Skin epidermis (tissue), 12 donors: ENCODE results near the gene SYNDIG1.

Source experiments
- H3K27ac ChIP-seq, 21 experiments: fragments of 200-600 bp; sonication (generic) in 11 of 21; one replicate each; pipeline ENCODE4 v1.5.0; 2020; ENCODE audit warnings: mild to moderate bottlenecking in 3 of 21, inconsistent platforms in 2 of 21, moderate library complexity in 2 of 21
- H3K4me3 ChIP-seq, 7 experiments: fragments of 200-600 bp; sonication (generic) in 2 of 7; one replicate each; pipeline ENCODE4 v1.5.0; 2020; ENCODE audit warnings: inconsistent platforms in 2 of 7, mild to moderate bottlenecking in 2 of 7, moderate library complexity in 1 of 7

Gene SYNDIG1

DNA sequence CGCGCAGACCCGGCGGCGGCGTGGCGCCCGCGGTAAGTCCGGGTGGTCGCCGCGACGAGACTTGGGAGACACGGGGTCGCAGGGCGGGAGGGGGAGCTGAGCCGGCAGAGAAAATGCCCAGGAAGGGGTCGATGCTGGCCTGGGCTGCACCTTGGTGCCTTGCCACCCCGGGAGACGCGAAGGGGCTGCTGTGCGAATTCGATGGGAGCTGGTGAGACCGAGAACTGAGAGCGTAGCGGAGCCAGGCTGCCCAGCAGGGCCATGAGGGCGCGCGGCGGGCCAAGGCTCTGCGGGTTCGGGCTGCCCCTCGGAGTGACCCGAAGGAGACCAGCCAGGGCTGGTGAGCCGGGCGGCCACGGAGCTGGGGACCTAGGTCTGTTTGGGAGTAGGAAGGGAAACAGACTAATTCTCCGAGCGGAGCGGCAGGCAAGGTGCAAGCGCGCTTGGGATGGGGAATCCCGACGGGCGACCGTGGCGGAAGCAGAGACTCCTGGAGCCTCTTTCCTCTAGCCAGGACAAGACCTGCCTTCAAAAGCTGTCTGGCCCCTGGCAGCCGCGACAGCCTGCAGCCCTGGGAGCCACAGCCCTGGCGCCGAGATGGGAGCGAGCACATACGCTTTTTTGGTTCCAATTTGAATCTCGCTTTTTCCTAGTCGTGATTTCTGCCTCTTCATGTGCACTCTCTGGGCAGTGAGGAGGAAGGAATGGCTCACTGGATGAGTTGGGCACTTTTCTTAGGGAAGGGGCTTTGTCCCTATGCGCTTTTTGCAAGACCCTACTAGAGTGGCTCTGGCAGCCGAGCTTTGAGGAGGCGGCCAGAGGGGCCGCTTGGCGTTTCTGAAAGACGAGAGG lies 691 bp downstream of the SYNDIG1 start:
- Histone ChIP-seq H3K4me3 (peak overlapping the region; percentile 19 to 40 (median 30)), H3K27ac (peak overlapping the region in 3 of 21 experiments; percentile 5 to 57 (median 12))

GRCh38 chr20:24470746-24471582 lies 1.5 kb downstream of the SYNDIG1 start:
- no peak overlapping the region for H3K27ac ChIP-seq
- H3K4me3 ChIP-seq: peak overlapping the region; percentile 19 to 40 (median 30)

- H3K27ac ChIP-seq: no peak overlapping the region
- no peak overlapping the region for H3K4me3 ChIP-seq
Measured at GRCh38 chr20:24472426-24472825, 3.0 kb downstream of the SYNDIG1 start.

GRCh38 chr20:24473435-24474223 lies 4.2 kb downstream of the SYNDIG1 start:
- H3K27ac ChIP-seq: no peak overlapping the region
- H3K4me3 ChIP-seq: no peak overlapping the region

GRCh38 chr20:24477831-24478547 lies 8.6 kb downstream of the SYNDIG1 start:
- no peak overlapping the region for H3K27ac ChIP-seq
- H3K4me3 ChIP-seq: no peak overlapping the region

- Histone ChIP-seq H3K27ac (no peak overlapping the region), H3K4me3 (no peak overlapping the region)
Measured at GRCh38 chr20:24478584-24478983, 9.2 kb downstream of the SYNDIG1 start.

DNA sequence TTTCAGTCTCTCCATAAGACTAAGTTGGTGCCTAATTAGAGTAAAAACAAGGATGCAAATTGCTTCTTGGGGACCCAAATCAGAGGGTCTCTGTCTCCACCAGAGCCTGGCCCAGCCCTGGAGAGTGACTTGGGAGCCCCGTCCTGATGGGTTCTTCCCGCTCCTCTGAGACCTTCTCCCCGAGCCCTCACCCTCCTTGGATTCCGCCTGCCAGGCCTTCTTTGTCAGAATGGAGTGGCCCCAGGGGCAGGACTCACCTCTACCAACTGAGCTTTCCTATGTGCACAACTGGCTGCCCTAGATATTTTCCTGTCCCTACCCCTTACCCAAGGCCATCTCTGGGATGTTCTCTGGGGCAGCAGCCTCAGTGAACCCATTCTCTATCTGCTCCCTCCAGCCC lies 9.7 kb downstream of the SYNDIG1 start:
- Histone ChIP-seq H3K27ac (no peak overlapping the region), H3K4me3 (no peak overlapping the region)

GRCh38 chr20:24479595-24479994 lies 10.2 kb downstream of the SYNDIG1 start:
- H3K4me3 ChIP-seq: no peak overlapping the region
- no peak overlapping the region for H3K27ac ChIP-seq

GRCh38 chr20:24480509-24480908 lies 11.1 kb downstream of the SYNDIG1 start:
- H3K4me3 ChIP-seq: no peak overlapping the region

GRCh38 chr20:24481173-24481572 lies 11.7 kb downstream of the SYNDIG1 start:
- H3K4me3 ChIP-seq: no peak overlapping the region
- H3K27ac ChIP-seq: no peak overlapping the region

More at GRCh38 chr20:24480509-24480908, 11.1 kb downstream of the SYNDIG1 start:
- no peak overlapping the region for H3K27ac ChIP-seq

DNA sequence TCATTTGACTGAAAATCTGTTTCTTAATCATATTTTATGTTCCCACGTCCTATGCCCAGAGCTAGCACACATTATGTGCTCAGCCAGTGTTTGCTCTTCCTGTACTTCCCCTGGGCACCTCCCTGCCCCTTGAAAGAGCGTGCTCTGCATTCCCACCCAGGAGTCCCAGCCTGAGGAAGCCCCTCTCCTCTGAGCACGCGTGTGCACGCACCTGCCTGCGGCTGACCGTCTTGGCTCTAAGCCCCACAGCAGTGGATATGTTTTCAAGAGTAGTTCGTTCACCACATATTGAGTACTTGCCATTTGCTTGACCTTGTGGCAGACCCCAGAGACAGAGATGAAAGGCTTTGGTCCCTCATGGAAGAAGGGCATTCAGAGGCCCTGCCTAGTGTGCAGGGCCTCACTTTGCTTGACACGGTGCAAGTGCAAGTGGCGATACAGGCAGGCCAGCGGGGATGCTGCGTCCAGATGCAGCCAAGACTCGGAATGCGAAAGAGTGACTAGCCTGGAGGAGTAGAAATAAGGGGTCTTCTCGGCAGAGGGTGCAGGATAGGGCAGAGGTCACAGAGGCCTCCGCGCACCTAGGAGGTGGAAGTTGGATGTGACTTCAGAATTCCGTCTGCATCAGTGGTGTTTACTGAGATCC lies 14.1 kb downstream of the SYNDIG1 start:
- no peak overlapping the region for H3K4me3 ChIP-seq
- H3K27ac ChIP-seq: no peak overlapping the region

- H3K27ac ChIP-seq: no peak overlapping the region
- no peak overlapping the region for H3K4me3 ChIP-seq
Measured at GRCh38 chr20:24484081-24484450, 14.6 kb downstream of the SYNDIG1 start.

DNA sequence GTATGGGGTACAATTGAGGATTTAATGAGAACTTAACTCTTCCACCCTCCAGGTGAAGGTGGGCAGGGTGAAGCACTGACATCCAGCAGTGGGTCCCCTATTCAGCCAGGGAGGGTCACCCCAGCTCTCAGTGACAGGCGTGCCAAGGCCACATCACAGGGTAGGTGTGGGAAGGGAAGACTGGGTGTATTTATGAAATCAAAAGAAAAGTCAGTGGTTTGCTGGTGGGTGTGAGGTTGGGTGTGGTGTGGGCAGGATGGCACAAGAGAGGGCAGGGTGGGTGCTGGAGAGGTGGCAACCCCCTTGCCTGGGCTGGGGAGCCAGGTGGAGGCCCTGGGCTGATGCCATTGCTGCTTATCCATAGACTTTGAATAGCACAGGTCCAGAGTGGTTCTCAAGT lies 16.6 kb downstream of the SYNDIG1 start:
- Histone ChIP-seq H3K4me3 (no peak overlapping the region), H3K27ac (no peak overlapping the region)

GRCh38 chr20:24487240-24487639 lies 17.8 kb downstream of the SYNDIG1 start:
- no peak overlapping the region for H3K27ac ChIP-seq
- H3K4me3 ChIP-seq: no peak overlapping the region

DNA sequence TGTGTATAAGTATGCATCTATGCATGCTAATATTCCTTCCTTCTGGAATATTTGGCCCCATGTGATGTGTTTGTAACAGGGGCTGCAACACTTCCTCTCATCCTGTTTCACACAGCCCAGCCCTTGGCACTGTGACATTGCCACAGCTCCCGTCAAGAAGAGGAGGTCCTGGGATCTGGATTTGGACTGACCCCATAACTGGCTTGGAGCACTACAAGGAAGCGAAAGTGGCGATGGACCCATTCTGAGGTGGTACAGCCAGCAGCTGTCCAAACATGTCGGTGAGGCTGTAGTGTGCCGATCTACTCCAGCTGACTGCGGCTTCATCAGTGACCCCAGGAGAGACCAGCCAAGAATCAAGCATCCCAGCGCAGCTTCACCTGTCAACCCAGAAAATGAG lies 18.2 kb downstream of the SYNDIG1 start:
- no peak overlapping the region for H3K4me3 ChIP-seq
- H3K27ac ChIP-seq: no peak overlapping the region

DNA sequence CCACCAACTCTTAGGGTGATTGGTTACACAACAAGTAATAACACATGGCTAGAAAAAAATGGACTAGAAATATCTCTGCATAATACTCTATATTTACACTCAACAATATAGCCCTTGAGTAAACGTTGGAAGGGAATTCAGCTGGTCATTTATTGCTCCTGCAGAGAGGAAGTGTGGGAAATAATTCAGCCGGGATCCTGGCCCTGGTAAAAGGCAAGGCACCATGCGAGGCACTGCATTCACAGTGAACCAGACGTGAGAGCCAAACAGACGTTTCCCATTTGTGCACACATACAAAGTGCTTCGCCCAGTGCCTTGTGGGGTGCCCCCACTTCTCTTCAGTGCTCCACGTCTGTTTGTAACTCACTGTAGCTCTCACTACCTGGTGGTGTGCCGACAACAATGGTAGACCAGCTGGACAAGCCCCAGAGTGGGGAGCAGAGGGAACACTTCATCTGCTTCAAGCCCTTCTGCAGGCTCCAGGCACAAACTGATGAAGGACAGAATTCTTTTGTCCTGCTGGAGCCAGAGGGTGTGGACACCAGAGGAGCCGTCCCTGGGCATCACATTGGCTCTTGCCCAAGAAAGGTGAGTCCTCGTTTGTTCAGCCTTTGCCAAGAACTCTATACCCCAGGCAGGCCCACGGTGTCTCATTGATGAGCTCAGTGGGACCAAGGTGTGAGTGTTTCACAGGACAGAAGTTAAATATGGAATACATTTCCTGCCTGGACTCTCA lies 18.8 kb downstream of the SYNDIG1 start:
- Histone ChIP-seq H3K4me3 (no peak overlapping the region), H3K27ac (no peak overlapping the region)

DNA sequence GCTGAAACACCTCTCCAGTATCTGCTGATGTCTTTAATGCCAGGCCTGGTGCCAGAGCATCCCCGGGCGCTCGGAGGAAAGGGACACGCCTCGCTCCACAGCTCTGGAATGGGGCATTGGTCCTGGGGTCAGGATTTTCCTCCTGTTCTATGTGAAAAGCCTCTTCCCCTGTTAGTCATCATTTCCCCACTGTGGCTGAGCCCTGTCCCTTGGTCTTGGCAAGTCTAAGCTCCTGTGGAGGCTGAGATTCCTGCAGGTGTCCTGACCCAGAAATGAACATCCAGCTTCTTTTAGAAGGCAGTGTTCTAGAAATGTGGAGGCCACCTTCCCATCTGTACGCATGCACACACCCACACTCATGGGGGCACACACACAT lies 19.4 kb downstream of the SYNDIG1 start:
- H3K27ac ChIP-seq: no peak overlapping the region

DNA sequence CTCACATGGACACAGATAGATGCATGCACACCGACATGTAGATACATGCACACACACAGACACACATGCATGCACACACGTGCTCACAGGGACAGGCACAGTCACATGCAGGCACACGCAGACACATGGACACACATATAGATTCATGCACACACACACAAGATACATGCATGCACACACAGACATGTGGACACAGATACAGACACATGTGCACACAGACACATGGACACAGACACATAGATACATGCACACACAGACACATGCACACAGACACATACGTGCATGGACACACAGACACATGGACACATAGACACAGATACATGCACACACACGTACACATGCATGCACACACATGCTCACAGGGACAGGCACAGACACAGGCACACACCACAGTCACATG lies 19.8 kb downstream of the SYNDIG1 start:
- H3K27ac ChIP-seq: no peak overlapping the region

More for the DNA sequence above, 19.4 kb downstream of the SYNDIG1 start:
- no peak overlapping the region for H3K4me3 ChIP-seq

More for the DNA sequence above, 19.8 kb downstream of the SYNDIG1 start:
- no peak overlapping the region for H3K4me3 ChIP-seq
